DOHH2 (cell line): ENCODE measurements around the gene RNU1-3.
"Not testable (repeated sequence)": the region's sequence is repeated elsewhere in the genome, so short reads cannot be mapped to it uniquely, and the experiment has no call there.

Experiments used
- H3F3A ChIP-seq: fragments of 200-600 bp; sonication (generic), shearing (Covaris generic); 2 replicates; pipeline ENCODE4 v1.6.0; 2016; ENCODE audit warnings: antibody characterized with exemption, mild to moderate bottlenecking; ENCODE audit not compliant: control insufficient read depth, insufficient read depth
- H3K27ac ChIP-seq: fragments of 200-600 bp; sonication (generic); 2 replicates; pipeline ENCODE4 v1.5.1; 2014; ENCODE audit warnings: low read depth, mild to moderate bottlenecking, low read length, moderate library complexity
- H3K27me3 ChIP-seq: fragments of 200-600 bp; sonication (generic); 2 replicates; pipeline ENCODE4 v1.6.1; 2014; ENCODE audit warnings: mild to moderate bottlenecking, low read length, mixed read lengths; ENCODE audit not compliant: control insufficient read depth
- H3K36me3 ChIP-seq: fragments of 200-600 bp; sonication (generic); 2 replicates; pipeline ENCODE4 v1.6.1; 2014; ENCODE audit warnings: mild to moderate bottlenecking, low read length, moderate library complexity, mixed read lengths; ENCODE audit not compliant: control insufficient read depth
- H3K4me1 ChIP-seq: fragments of 200-600 bp; sonication (generic); 2 replicates; pipeline ENCODE4 v1.6.1; 2014; ENCODE audit warnings: mild to moderate bottlenecking, low read length, mixed read lengths; ENCODE audit not compliant: control insufficient read depth
- H3K4me2 ChIP-seq: fragments of 200-600 bp; sonication (generic); 2 replicates; pipeline ENCODE4 v1.6.0; 2014; ENCODE audit warnings: mild to moderate bottlenecking, low read length, moderate library complexity
- H3K4me3 ChIP-seq: fragments of 200-600 bp; sonication (generic); 2 replicates; pipeline ENCODE4 v1.5.1; 2014; ENCODE audit warnings: mild to moderate bottlenecking, low read length, mixed read lengths
- H3K79me2 ChIP-seq: fragments of 200-600 bp; sonication (generic); 2 replicates; pipeline ENCODE4 v1.6.1; 2014; ENCODE audit warnings: mild to moderate bottlenecking, low read length, mixed read lengths; ENCODE audit not compliant: control insufficient read depth
- H3K9me2 ChIP-seq: fragments of 200-600 bp; sonication (generic); replicated peaks from 2 replicates; pipeline ENCODE4 v1.6.1; 2014; ENCODE audit warnings: mild to moderate bottlenecking, low read length, mixed read lengths; ENCODE audit not compliant: control insufficient read depth
- H3K9me3 ChIP-seq: fragments of 200-600 bp; sonication (generic); 2 replicates; pipeline ENCODE4 v1.6.1; 2014; ENCODE audit warnings: antibody characterized with exemption, low read length, mixed read lengths; ENCODE audit not compliant: control insufficient read depth, insufficient read depth
- H4K20me1 ChIP-seq: fragments of 200-600 bp; sonication (generic); 2 replicates; pipeline ENCODE4 v1.6.0; 2014; ENCODE audit warnings: low read depth, mild to moderate bottlenecking, antibody characterized with exemption, low read length, moderate library complexity; ENCODE audit not compliant: control insufficient read depth, insufficient read depth
- EZH2phosphoT487 ChIP-seq: fragments of 200-600 bp; sonication (generic); IDR thresholded peaks from 2 replicates; pipeline ENCODE4 v1.6.1; 2017; ENCODE audit warnings: borderline replicate concordance, mild to moderate bottlenecking, antibody characterized with exemption, low read length, moderate library complexity, mixed read lengths
- TF ChIP-seq, protein P1 (sequence below): fragments of 200-600 bp; sonication (generic); IDR thresholded peaks from one replicate; pipeline ENCODE4 v1.5.1; 2014; ENCODE audit warnings: antibody characterized with exemption, mild to moderate bottlenecking, low read depth, low read length; ENCODE audit not compliant: poor library complexity, severe bottlenecking

Gene RNU1-3

GRCh38 chr1:16632044-16632850 is 34.5 kb downstream of the RNU1-3 start:
- H3K27me3 ChIP-seq, H3K27ac ChIP-seq, H4K20me1 ChIP-seq, H3K4me2 ChIP-seq, H3K4me3 ChIP-seq, H3K4me1 ChIP-seq, H3K9me2 ChIP-seq, H3K9me3 ChIP-seq, H3F3A ChIP-seq: not testable (repeated sequence)
- Histone ChIP-seq H3K36me3 (peaks cover 48% of the 10 kb centered on the region), H3K79me2 (peaks cover 16% of the 10 kb centered on the region)

DNA sequence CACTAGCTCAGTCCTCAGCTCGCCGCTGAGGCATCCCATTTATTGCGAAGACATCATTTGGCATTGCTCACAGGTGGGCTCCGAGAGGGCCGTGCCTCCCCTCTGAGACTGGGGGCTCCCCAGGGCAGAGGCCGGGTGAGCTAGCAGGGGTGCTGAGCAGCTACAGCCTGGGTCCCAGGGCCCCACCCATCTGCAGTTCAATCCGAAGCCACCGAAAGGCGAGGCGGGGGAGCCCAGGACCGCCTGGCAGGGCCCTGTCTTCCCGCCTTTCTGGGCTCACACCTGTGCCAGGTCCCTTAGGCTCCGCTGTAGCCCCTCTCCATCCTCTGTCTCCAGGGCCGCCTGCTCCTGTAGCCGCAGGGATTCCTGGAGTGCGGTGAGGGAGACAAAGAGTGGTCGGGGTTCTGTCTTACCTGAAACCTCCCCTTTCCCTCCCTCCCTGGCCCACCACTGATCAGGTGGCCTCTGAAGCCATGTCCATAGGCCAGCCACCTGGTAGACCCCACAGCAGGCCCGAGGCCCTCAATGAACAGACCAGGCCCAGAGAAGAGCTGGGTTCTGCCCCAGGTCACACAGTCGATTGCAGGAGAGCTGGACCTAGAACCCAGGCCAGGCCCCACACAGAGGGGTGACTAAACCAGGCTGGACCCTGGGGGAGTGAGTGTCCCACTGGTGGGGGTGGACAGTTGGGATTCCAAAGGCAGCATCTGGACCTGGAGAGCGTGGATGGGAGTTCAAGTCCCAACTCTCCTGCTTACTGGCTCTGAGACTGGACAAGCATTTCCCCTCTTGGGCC is 35.3 kb downstream of the RNU1-3 start:
- TF ChIP-seq, protein P1, sequence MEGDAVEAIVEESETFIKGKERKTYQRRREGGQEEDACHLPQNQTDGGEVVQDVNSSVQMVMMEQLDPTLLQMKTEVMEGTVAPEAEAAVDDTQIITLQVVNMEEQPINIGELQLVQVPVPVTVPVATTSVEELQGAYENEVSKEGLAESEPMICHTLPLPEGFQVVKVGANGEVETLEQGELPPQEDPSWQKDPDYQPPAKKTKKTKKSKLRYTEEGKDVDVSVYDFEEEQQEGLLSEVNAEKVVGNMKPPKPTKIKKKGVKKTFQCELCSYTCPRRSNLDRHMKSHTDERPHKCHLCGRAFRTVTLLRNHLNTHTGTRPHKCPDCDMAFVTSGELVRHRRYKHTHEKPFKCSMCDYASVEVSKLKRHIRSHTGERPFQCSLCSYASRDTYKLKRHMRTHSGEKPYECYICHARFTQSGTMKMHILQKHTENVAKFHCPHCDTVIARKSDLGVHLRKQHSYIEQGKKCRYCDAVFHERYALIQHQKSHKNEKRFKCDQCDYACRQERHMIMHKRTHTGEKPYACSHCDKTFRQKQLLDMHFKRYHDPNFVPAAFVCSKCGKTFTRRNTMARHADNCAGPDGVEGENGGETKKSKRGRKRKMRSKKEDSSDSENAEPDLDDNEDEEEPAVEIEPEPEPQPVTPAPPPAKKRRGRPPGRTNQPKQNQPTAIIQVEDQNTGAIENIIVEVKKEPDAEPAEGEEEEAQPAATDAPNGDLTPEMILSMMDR: no peak
- no peak for TF ChIP-seq EZH2phosphoT487

DNA sequence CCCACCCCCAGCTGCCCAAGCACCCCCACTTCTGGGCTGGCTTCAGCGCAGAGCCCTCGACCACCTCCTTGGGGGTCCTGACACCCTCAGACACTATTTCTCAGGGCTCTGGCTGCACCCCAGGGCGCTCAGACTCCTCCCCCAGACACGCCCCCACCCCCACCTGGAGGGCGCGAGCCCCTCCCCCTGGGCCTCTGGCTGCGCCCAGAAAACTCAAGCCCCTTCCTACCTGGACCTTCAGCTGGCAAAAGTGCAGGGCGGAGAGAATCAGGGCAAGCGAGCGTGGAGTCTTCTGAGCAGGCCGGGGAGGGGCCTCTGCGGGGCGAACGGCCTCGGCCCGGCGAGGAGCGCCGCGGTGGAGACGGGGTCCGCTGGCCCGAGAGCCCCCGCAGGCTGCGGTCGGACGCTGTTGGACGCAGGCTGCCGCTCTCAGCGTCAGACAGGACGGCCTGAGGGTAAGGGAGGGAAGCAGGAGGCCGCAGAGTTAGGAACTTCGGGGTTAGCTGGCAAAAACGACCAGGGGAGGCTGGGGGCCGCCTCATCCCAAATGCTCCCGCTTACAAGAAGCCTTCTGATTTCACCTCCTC is 36.0 kb downstream of the RNU1-3 start:
- no peaks in the 10 kb centered on the region for H3K9me3 ChIP-seq
- no peaks in the 10 kb centered on the region for H3F3A ChIP-seq
- H3K27ac ChIP-seq: no peak overlapping the region
- peaks cover 51% of the 10 kb centered on the region for H3K36me3 ChIP-seq
- H3K4me1 ChIP-seq: no peaks in the 10 kb centered on the region
- H3K4me2 ChIP-seq: no peak overlapping the region
- H3K9me2 ChIP-seq: no peaks in the 10 kb centered on the region
- no peaks in the 10 kb centered on the region for H4K20me1 ChIP-seq
- H3K79me2 ChIP-seq: peaks cover 3% of the 10 kb centered on the region; the same call in 1 of the 2 replicates
- TF ChIP-seq, protein P1: no peak
- no peak for TF ChIP-seq EZH2phosphoT487
- H3K4me3 ChIP-seq: no peak overlapping the region
- no peaks in the 10 kb centered on the region for H3K27me3 ChIP-seq

More for the DNA sequence above, 35.3 kb downstream of the RNU1-3 start:
- Histone ChIP-seq H3K9me3 (no peaks in the 10 kb centered on the region), H3K27ac (no peak overlapping the region), H3K4me2 (no peak overlapping the region), H4K20me1 (no peaks in the 10 kb centered on the region), H3K36me3 (peaks cover 48% of the 10 kb centered on the region), H3K27me3 (no peaks in the 10 kb centered on the region), H3F3A (no peaks in the 10 kb centered on the region), H3K9me2 (no peaks in the 10 kb centered on the region), H3K4me3 (no peak overlapping the region), H3K79me2 (peaks cover 8% of the 10 kb centered on the region), H3K4me1 (no peaks in the 10 kb centered on the region)

DNA sequence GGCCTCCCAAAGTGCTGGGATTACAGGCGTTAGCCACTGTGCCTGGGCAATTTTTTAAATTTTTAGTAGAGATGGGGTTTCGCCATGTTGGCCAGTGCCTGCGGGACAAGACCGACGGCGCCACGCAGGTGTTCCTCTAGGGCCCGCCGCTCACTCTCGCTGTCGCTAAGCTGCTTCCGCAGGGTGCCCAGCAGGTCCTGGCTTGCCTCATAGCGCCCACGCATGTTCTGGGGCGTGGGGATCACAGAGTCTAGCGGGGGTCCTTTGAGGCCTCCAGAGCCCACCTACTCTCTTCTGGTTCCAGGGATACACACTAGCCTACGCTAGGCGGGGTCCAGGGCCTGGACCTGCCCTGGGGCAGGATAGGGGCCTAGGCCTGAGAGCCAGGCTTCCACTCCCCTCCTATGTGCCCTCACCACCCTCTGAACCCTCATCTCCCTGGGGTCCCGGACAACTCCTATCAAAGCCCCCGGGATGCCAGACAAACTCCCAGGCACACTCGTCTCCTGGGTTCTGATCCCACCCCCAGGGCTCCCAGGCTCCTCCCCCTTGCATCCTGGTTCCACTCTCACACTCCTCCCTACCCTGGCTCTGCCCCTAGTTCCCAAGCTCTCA is 36.7 kb downstream of the RNU1-3 start:
- H3K36me3 ChIP-seq: peaks cover 55% of the 10 kb centered on the region
- H3K9me3 ChIP-seq, H3K27me3 ChIP-seq, H3K27ac ChIP-seq, H3K4me2 ChIP-seq, H3K4me3 ChIP-seq, H4K20me1 ChIP-seq, H3F3A ChIP-seq, H3K9me2 ChIP-seq, H3K79me2 ChIP-seq, H3K4me1 ChIP-seq: not testable (repeated sequence)
